GM12874 (cell line): ENCODE measurements around the gene ADAMTS2.

ENCODE experiments used
- CTCF ChIP-seq: IDR thresholded peaks from 2 replicates; pipeline ENCODE4 v1.5.1; 2011; ENCODE audit warnings: low read depth, mild to moderate bottlenecking, control low read depth, low read length, moderate library complexity; ENCODE audit not compliant: insufficient read depth

ADAMTS2 gene

GRCh38 chr5:179253730-179254129, 91.5 kb downstream of the ADAMTS2 start:
- no peak for TF ChIP-seq CTCF

- no peak for TF ChIP-seq CTCF
Observed at GRCh38 chr5:179251276-179251969, 93.8 kb downstream of the ADAMTS2 start.

- no peak for TF ChIP-seq CTCF
Observed at GRCh38 chr5:179250561-179251225, 94.6 kb downstream of the ADAMTS2 start.

- TF ChIP-seq CTCF, result no peak
Observed at GRCh38 chr5:179246227-179246626, 99.0 kb downstream of the ADAMTS2 start.

GRCh38 chr5:179245031-179245430, 100.2 kb downstream of the ADAMTS2 start:
- TF ChIP-seq CTCF, result no peak

GRCh38 chr5:179244044-179244443, 101.2 kb downstream of the ADAMTS2 start:
- TF ChIP-seq CTCF, result no peak

GRCh38 chr5:179243333-179243732, 101.9 kb downstream of the ADAMTS2 start:
- no peak for TF ChIP-seq CTCF
